BJ (cell line): ENCODE measurements around the gene NUCB2. TPM values are rescaled to one million over a fixed set of nuclear protein-coding genes. Genes with fewer than 3 reads are reported as not detected.

Source experiments
- CTCF ChIA-PET: fragments of 350-600 bp; formaldehyde crosslinking; extraction: SDS; loops from one replicate; lab custom pipeline; 2021; ENCODE audit warnings: antibody characterized with exemption, inconsistent platforms; lab: Yijun Ruan, JAX
- POLR2A ChIA-PET: fragments of 300-600 bp; sonication (Branson Sonifier 250); formaldehyde crosslinking; extraction: SDS; loops from one replicate; lab custom pipeline; 2021; ENCODE audit warnings: antibody characterized with exemption; lab: Charles Lee
- DNase-seq: peaks from one replicate; pipeline ENCODE4 v3.0.0-alpha.2; 2011; ENCODE audit warnings: low read depth
- H3K27me3 ChIP-seq: 2 replicates; pipeline ENCODE4 v1.6.0; 2011; ENCODE audit warnings: low read length; ENCODE audit not compliant: control insufficient read depth, insufficient read depth
- H3K36me3 ChIP-seq: 2 replicates; pipeline ENCODE4 v1.5.1; 2011; ENCODE audit warnings: low read length; ENCODE audit not compliant: control insufficient read depth, insufficient read depth
- H3K4me3 ChIP-seq: 2 replicates; pipeline ENCODE4 v1.5.1; 2011; ENCODE audit warnings: low read depth, mild to moderate bottlenecking, control low read depth, low read length
- CTCF ChIP-seq: IDR thresholded peaks from 2 replicates; pipeline ENCODE4 v1.5.1; 2011; ENCODE audit warnings: low read depth, mild to moderate bottlenecking, control low read depth, inconsistent platforms, low read length, moderate library complexity; ENCODE audit not compliant: insufficient read depth
- polyA plus RNA-seq: library from polyadenylated mRNA; depleted of rRNA; stranded (reverse); fragments of >200 nt; gene quantifications from 2 replicates; pipeline ENCODE4 v1.2.3, GENCODE V29; 2011

The NUCB2 gene
- polyA plus RNA-seq, 1 experiment, result 119 TPM

- no peak for DNase-seq
- CTCF ChIA-PET, result interaction anchor here (1.8 kb wide), 1 partner anchor 63 kb away, joined by 3 read pairs; no protein-coding TSS in a partner anchor
These were observed 16.8 kb downstream of the NUCB2 start for GRCh38 chr11:17293311-17293710.

GRCh38 chr11:17294033-17294432 lies 17.5 kb downstream of the NUCB2 start:
- CTCF ChIA-PET, result no interaction called here
- DNase-seq, result no peak
- POLR2A ChIA-PET, result no interaction called here
- no peaks in the 10 kb centered on the region for H3K27me3 ChIP-seq
- H3K4me3 ChIP-seq, result no peak overlapping the region
- no peak for TF ChIP-seq CTCF
- no peaks in the 10 kb centered on the region for H3K36me3 ChIP-seq

More at GRCh38 chr11:17293311-17293710, 16.8 kb downstream of the NUCB2 start:
- POLR2A ChIA-PET, result interaction anchor here (0.5 kb wide), 1 partner anchor 25 kb away, joined by 5 read pairs; no protein-coding TSS in a partner anchor
- H3K27me3 ChIP-seq, result no peaks in the 10 kb centered on the region
- no peak overlapping the region for H3K4me3 ChIP-seq
- no peak for TF ChIP-seq CTCF
- no peaks in the 10 kb centered on the region for H3K36me3 ChIP-seq

- no peak overlapping the region for H3K4me3 ChIP-seq
- TF ChIP-seq CTCF, result no peak
- POLR2A ChIA-PET, result no interaction called here
- no peaks in the 10 kb centered on the region for H3K36me3 ChIP-seq
- H3K27me3 ChIP-seq, result no peaks in the 10 kb centered on the region
- DNase-seq, result no peak
- CTCF ChIA-PET, result interaction anchor here (0.8 to 1.2 kb wide), 2 partner anchors 11 to 16 kb away, joined by 3 to 4 read pairs; no protein-coding TSS in a partner anchor
These were observed 20.5 kb downstream of the NUCB2 start for GRCh38 chr11:17296852-17297559.

- DNase-seq, result no peak
These were observed 21.8 kb downstream of the NUCB2 start for GRCh38 chr11:17298302-17298701.

GRCh38 chr11:17300372-17300771 lies 23.8 kb downstream of the NUCB2 start:
- no peaks in the 10 kb centered on the region for H3K36me3 ChIP-seq
- H3K4me3 ChIP-seq, result no peak overlapping the region
- no peak for DNase-seq
- no peaks in the 10 kb centered on the region for H3K27me3 ChIP-seq
- no peak for TF ChIP-seq CTCF
- CTCF ChIA-PET, result no interaction called here
- POLR2A ChIA-PET, result no interaction called here

More at GRCh38 chr11:17298302-17298701, 21.8 kb downstream of the NUCB2 start:
- Histone ChIP-seq H3K4me3 (no peak overlapping the region), H3K36me3 (no peaks in the 10 kb centered on the region), H3K27me3 (no peaks in the 10 kb centered on the region)
- ChIA-PET CTCF (no interaction called here), POLR2A (interaction anchor here (0.6 kb wide), 1 partner anchor 87 kb away, joined by 3 read pairs; no protein-coding TSS in a partner anchor)
- TF ChIP-seq CTCF, result no peak
